Adrenal gland (tissue), 5 donors: Measurements from ENCODE around the gene GPD1.

Source experiments
- POLR2A ChIP-seq, 2 donors: fragments of 450-650 bp; IDR thresholded peaks; one replicate each; pipeline ENCODE4 v1.6.1; 2017; ENCODE audit warnings: antibody characterized with exemption in 2 of 2, mild to moderate bottlenecking in 2 of 2, moderate library complexity in 1 of 2
- TF ChIP-seq, protein P1 (sequence below), 6 experiments: fragments of 450-650 bp in 4 of 6; fragments of 200-600 bp in 2 of 6; sonication (generic) in 1 of 6; IDR thresholded peaks; 1 replicate in 5 of 6; 2 replicates in 1 of 6; pipeline versions ENCODE4 v1.5.1 to v1.8.0; 2016 to 2021; ENCODE audit warnings: antibody characterized with exemption in 6 of 6, mild to moderate bottlenecking in 2 of 6, moderate library complexity in 1 of 6
- donor health status: DM: no; HTN: no; CAD: no.

DNA sequence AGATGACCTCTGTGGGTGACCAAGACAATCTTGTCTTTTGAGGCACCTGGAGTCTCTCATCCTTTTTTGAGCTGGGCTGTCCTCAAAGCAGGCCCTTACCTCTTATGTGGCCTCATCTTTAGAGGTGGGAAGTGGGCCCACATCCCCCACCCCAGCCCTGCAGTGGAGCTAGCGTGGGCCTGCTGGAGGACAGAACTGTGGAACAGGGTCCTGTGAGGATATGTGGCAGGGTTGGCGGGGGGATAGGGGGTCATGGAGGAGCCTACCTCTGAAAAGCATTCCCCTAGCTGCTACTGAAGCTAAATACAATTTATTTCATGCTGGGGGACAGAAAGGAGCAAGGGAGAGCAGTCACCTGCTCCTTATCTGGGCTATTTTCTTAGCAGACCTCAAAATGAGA lies 457 bp upstream of the GPD1 start:
- TF ChIP-seq, protein P1, sequence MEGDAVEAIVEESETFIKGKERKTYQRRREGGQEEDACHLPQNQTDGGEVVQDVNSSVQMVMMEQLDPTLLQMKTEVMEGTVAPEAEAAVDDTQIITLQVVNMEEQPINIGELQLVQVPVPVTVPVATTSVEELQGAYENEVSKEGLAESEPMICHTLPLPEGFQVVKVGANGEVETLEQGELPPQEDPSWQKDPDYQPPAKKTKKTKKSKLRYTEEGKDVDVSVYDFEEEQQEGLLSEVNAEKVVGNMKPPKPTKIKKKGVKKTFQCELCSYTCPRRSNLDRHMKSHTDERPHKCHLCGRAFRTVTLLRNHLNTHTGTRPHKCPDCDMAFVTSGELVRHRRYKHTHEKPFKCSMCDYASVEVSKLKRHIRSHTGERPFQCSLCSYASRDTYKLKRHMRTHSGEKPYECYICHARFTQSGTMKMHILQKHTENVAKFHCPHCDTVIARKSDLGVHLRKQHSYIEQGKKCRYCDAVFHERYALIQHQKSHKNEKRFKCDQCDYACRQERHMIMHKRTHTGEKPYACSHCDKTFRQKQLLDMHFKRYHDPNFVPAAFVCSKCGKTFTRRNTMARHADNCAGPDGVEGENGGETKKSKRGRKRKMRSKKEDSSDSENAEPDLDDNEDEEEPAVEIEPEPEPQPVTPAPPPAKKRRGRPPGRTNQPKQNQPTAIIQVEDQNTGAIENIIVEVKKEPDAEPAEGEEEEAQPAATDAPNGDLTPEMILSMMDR (IDR thresholded peaks at IDR 0.05): no peak
- no peak for TF ChIP-seq POLR2A (IDR thresholded peaks at IDR 0.05)
